Mucosa of descending colon (tissue), 3 donors: Measurements from ENCODE around the gene SH3PXD2A. TPM values are rescaled to one million over a fixed set of nuclear protein-coding genes. Genes with fewer than 3 reads are reported as not detected.

Experiments used
- ATAC-seq: fragments of 200-7000 bp; cut with Tn5 transposase; one replicate; pipeline ENCODE4 v1.9.1; 2020; ENCODE audit warnings: mild to moderate bottlenecking, moderate library complexity
- DNase-seq, 3 donors: peaks; one replicate each; pipeline ENCODE4 v3.0.0-alpha.2; 2020
- H3K36me3 ChIP-seq: fragments of 200-600 bp; one replicate; pipeline ENCODE4 v1.8.0; 2021; ENCODE audit warnings: low read depth, mild to moderate bottlenecking
- H3K4me1 ChIP-seq: fragments of 200-600 bp; one replicate; pipeline ENCODE4 v1.8.0; 2021; ENCODE audit warnings: low read depth, mild to moderate bottlenecking
- H3K4me3 ChIP-seq: fragments of 200-600 bp; one replicate; pipeline ENCODE4 v1.8.0; 2021; ENCODE audit warnings: mild to moderate bottlenecking
- H3K9me3 ChIP-seq: fragments of 200-600 bp; one replicate; pipeline ENCODE4 v1.8.0; 2021; ENCODE audit warnings: mild to moderate bottlenecking
- CTCF ChIP-seq: fragments of 200-600 bp; IDR thresholded peaks from one replicate; pipeline ENCODE4 v1.8.0; 2022; ENCODE audit warnings: antibody characterized with exemption, mild to moderate bottlenecking
- intact Hi-C, 2 donors: fragments of 100-400 bp; cut with DNase I in 1 of 2; cut with micrococcal nuclease in 1 of 2; formaldehyde crosslinking; loops; one replicate each; pipeline versions ENCODE4 v1.11.0 to v1.11.1; 2022; cut with DNase I, micrococcal nuclease
- total RNA-seq, 3 donors: library from RNA; stranded (reverse); fragmentation: NEBNext Ultra II Directional in 2 of 3; extraction: Animal tissue kit (Norgen Biotek cat#: 25700) in 2 of 3; gene quantifications; one replicate each; pipeline versions ENCODE4 v1.2.1 to v1.2.4, GENCODE V29; 2021 to 2023
- donor health status: DM: no; HTN: no; CAD: no; lungs with moderate emphysema.
- donor health status: DM: no; HTN: no; CAD: no.
- donor health status: DM: no; HTN: yes; CAD: no.

SH3PXD2A gene
- total RNA-seq, 3 donors from 2014 or later = 46.1 to 91.4 (median 60.6) TPM

GRCh38 chr10:103671126-103671895 is 184.1 kb downstream of the SH3PXD2A start:
- intact Hi-C loops = no loop called here
- ATAC-seq (no peak), DNase-seq (no peak)
- Histone ChIP-seq H3K4me1 (peaks cover 12% of the 10 kb centered on the region), H3K4me3 (no peak overlapping the region), H3K9me3 (no peaks in the 10 kb centered on the region), H3K36me3 (no peaks in the 10 kb centered on the region)
- no peak for TF ChIP-seq CTCF

DNA sequence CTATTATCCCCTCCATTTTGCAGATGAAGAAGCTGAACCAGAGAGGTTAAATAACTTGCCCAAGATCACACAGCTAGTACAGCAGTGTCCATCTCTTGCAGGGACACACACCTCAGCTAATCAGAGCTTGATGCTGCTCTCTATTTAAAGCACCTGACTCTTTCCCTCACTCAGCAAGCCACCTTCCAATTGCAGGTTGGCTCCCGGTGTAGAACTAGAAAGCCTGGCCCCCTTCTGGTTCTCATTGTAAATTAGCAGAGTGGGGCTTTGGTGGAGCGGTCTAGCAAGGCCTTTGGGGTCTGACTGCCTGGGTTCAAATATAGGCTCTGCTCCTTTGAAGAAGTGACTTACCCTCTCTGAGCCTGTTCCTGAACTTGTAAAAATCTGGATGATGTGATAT is 185.4 kb downstream of the SH3PXD2A start:
- intact Hi-C loops = loop anchor here in 1 of 2 donors (10.0 kb wide), 1 partner anchor 55 kb away; no protein-coding TSS in a partner anchor
- H3K9me3 ChIP-seq = no peaks in the 10 kb centered on the region
- no peak overlapping the region for H3K4me3 ChIP-seq
- ATAC-seq (no peak), DNase-seq (no peak)
- no peaks in the 10 kb centered on the region for H3K36me3 ChIP-seq
- no peak for TF ChIP-seq CTCF
- peaks cover 10% of the 10 kb centered on the region for H3K4me1 ChIP-seq

GRCh38 chr10:103669243-103669929 is 186.0 kb downstream of the SH3PXD2A start:
- intact Hi-C loops = loop anchor here in 1 of 2 donors (10.0 kb wide), 1 partner anchor 55 kb away; no protein-coding TSS in a partner anchor
- Histone ChIP-seq H3K4me3 (no peak overlapping the region), H3K4me1 (peaks cover 10% of the 10 kb centered on the region), H3K36me3 (no peaks in the 10 kb centered on the region), H3K9me3 (no peaks in the 10 kb centered on the region)
- no peak for TF ChIP-seq CTCF
- ATAC-seq = no peak
- no peak for DNase-seq

DNA sequence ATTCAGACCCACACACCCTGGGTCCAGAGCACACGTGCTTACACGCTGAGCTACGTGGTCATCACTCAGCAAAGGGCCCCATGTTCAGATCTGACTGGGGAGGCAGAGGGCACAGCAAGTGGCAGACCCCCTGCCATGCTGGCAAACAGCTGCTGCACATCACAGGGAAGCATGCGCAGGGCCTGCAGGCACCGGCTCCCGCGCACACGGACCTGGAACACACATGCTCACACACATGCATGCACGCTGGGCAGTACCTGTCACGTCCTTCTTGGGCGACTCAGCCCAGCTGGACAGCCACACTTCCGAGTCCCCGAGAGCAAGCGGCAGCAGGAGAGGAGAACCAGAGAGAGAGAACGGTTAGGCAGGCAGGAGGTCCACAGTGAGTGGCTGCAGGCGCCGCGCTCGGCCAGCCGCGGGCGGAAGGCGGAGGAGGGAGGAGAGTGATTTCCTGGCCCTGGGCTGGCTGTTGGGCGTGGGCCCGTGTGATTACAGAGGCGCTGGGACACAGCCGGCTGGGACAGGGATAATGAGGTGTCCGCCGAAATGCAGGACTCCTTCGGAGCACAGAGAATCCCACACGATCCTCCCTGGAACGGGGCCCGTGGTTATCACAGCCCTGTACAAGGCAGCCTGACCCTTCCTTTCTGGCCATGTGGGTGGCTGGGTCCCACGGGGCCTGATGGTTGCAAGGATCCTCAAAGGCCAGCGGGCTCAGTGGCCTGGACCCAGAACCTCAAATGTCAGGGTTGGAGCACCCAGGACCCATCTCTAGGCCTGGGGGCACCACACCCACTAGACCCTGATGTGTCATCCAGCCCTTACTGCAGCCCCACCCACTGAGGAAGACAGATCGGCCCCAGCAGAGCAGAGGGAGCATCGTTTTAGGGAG is 186.8 kb downstream of the SH3PXD2A start:
- intact Hi-C loops = loop anchor here in 1 of 2 donors (10.0 kb wide), 1 partner anchor 54 kb away; no protein-coding TSS in a partner anchor
- DNase-seq = peak; percentile 57 to 74 (median 64)
- ATAC-seq = peak; percentile 61
- Histone ChIP-seq H3K9me3 (no peaks in the 10 kb centered on the region), H3K4me3 (no peak overlapping the region), H3K36me3 (no peaks in the 10 kb centered on the region), H3K4me1 (peaks cover 10% of the 10 kb centered on the region)
- TF ChIP-seq CTCF = no peak

DNA sequence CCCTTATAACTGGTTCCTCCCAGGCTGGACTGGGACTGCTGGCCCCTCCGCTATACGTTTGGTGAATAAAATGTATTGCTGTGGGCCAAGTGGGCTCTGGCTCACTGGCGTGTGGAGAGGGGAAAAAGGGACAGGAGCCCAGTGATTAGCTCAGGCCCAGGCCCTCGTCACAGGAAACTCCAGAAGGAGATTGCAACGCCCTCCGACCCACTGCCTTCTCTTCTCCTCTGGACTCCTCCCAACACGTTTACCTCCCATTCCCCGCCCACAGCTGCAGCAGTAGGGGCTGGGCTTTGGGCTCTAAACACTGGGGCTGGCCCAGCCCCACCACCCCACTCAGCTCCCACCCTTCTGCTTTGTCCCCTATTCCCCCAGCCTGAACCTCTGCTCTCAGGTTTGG is 188.0 kb downstream of the SH3PXD2A start:
- peak; percentile 5 for ATAC-seq
- Histone ChIP-seq H3K4me3 (no peak overlapping the region), H3K9me3 (no peaks in the 10 kb centered on the region), H3K4me1 (peaks cover 10% of the 10 kb centered on the region), H3K36me3 (no peaks in the 10 kb centered on the region)
- intact Hi-C loops = loop anchor here in 1 of 2 donors (10.0 kb wide), 1 partner anchor 53 kb away; no protein-coding TSS in a partner anchor
- no peak for TF ChIP-seq CTCF
- DNase-seq = no peak
